ENCODE measurements around the gene LCAT.
"Not testable (repeated sequence)": the region's sequence is repeated elsewhere in the genome, so short reads cannot be mapped to it uniquely, and the experiment has no call there.

Gene LCAT

DNA sequence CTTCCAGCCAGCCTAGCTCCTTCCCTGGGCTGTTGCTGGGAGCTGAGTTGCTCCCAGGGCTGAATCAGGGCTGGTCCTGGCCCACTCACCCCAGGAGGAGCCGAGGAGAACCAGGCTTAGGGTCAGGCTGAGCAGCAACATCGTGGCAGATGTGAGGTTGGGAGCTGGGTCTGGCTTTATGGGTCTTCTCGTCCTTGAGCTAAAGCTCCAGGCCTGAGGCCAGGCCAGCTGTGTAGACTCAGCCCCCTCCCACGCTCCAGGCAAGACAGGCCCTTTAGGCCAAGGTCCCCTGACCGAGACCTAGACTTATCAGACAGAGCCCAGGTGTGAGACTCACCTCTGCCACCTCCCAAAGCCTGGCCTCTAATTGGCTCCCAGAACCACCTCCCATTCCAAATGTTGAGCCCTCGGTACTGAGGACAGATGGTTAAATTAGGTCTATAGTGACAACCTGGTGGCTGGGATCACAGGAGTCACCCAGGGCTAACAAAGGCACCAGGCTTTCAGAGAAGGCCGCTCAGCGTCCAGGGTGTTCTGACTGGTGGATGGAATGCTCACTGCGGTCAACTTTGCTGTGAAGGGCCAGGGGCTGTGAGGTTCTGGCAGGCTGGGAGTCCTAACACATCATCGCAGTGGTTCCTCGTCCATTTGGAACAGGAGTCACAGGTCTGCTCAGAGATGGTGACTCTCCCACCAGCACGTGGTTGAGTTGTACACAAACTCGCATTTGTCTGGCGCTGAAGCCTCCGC is 12.0 kb downstream of the LCAT start, which contains the start of gene CTRL:
Gene CTRL, minus strand, starts transcription at position 151 of the 750 bp plus-strand sequence. Its CDS starts 10 bp downstream, at position 141.
- DNase-seq: no peak

DNA sequence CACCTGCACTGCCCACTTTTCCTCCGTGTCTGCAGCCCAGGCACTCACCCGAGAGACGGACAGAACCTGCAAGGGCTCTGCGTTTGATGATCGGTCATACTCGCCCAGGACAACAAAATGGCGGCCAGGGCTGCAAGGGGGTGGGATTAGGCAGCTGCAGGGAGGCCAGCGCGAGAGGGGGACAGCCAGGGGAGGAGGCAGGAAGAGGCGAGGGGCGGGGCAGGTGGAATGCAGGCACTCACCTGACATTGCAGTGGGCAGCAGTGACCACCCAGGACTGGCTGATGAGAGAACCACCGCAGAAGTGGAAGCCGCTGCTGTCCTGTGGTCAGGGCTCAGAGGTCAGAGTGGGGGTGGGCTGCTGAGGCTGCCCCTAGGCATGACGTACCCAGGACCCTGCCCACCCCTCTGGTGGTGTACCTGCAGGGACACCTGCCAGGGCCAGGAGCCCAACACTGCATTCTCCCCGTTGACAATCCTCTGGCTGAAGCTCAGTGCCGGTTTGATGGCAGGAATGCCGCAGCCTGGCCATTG is 13.2 kb downstream of the LCAT start:
- DNase-seq: no peak

DNA sequence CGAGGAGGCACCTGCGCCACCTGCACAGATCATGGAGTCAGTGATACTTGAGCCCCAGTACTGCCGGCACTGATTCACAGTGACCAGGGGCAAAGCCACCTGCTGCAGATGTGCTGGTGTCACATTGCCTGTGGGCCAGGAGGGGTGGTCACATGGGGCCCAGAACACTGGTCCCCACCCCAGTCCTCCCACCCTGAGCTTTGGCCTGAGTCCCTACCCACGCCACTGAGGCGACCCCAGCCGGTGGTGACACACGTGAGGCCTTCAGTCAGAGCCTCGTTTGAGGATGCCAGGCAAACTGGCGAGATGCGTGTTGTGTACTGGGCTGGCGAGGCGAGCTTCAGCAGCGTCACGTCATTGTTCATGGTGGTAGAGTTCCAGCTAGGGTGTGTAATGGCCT is 13.7 kb downstream of the LCAT start:
- DNase-seq: no peak

DNA sequence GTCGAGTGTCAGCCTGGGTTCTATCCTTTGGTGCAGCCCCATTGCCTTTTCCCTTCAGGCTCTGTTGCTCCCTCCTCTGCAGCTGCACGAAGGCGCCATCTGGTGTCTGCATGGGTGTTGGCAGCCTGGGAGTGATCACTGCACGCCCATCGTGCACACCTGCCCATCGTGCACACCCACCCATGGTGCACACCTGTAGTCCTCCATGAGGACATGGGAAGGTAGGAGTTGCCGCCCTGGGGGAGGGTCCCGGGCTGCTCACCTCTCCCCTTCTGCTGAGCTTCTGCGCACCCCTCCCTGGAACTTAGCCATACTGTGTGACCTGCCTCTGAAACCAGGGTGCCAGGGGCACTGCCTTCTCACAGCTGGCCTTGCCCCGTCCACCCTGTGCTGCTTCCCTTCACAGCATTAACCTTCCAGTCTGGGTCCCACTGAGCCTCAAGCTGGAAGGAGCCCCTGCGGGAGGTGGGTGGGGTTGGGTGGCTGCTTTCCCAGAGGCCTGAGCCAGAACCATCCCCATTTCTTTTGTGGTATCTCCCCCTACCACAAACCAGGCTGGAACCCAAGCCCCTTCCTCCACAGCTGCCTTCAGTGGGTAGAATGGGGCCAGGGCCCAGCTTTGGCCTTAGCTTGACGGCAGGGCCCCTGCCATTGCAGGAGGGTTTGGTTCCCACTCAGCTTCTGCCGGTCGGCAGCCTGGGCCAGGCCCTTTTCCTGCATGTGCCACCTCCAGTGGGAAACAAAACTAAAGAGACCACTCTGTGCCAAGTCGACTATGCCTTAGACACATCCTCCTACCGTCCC is 15.2 kb downstream of the LCAT start:
- DNase-seq: peak; percentile 30 to 42

DNA sequence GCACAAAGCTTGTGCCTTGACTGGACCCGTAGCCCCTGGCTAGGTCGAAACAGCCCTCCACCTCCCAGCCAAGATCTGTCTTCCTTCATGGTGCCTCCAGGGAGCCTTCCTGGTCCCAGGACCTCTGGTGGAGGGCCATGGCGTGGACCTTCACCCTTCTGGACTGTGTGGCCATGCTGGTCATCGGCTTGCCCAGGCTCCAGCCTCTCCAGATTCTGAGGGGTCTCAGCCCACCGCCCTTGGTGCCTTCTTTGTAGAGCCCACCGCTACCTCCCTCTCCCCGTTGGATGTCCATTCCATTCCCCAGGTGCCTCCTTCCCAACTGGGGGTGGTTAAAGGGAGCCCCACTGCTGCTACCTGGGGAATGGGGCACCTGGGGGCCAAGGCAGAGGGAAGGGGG is 15.8 kb downstream of the LCAT start:
- no peak for DNase-seq

DNA sequence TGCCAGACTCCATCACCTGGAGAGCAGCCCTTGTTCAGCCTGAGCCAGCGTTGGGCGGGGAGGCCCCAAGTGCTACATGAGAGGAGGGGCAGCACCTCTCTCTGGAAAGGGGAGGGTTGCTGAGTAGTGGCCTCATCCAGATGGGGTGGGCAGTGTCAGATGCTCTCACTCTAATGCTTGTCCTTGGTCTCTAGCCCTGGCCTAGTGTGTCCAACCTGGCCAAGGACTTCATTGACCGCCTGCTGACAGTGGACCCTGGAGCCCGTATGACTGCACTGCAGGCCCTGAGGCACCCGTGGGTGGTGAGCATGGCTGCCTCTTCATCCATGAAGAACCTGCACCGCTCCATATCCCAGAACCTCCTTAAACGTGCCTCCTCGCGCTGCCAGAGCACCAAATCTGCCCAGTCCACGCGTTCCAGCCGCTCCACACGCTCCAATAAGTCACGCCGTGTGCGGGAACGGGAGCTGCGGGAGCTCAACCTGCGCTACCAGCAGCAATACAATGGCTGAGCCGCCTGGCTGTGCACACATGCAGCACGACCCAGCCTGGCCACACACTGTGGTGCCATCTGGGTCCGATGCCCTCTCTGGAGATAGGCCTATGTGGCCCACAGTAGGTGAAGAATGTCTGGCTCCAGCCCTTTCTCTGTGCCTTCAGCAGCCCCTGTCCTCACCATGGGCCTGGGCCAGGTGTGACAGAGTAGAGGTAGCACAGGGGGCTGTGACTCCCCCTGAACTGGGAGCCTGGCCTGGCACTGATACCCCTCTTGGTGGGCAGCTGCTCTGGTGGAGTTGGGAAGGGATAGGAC is 16.6 kb downstream of the LCAT start:
- no peak for DNase-seq

DNA sequence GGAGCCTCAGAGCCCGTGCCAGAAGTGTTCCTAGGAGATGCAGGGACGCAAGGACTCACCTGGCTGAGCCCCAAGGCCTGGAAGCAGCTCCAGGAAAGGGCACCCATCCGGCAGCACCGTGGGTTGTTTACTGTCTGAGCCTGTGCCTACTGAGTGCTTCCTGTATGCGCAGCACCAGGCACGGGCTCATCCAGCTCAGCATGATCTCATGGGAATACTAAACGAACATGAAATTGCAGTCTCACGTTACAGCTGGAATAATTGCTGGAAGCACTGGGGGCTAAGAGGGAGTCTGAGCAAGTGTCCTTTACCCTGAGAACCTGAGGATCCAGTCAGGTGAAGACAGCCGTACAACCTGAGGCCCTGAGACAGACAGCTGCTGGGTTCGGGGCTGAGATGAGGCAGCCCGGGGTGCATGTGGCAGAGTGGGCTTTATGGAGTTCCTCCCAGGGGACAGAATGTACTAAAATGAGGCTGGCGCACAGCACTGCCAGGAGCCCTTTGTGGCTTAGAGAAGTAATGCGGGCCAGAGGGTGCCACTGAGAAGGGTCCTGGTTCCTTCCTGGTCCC is 17.7 kb downstream of the LCAT start:
- peak in 1 of 2 experiments; percentile 22 for DNase-seq

DNA sequence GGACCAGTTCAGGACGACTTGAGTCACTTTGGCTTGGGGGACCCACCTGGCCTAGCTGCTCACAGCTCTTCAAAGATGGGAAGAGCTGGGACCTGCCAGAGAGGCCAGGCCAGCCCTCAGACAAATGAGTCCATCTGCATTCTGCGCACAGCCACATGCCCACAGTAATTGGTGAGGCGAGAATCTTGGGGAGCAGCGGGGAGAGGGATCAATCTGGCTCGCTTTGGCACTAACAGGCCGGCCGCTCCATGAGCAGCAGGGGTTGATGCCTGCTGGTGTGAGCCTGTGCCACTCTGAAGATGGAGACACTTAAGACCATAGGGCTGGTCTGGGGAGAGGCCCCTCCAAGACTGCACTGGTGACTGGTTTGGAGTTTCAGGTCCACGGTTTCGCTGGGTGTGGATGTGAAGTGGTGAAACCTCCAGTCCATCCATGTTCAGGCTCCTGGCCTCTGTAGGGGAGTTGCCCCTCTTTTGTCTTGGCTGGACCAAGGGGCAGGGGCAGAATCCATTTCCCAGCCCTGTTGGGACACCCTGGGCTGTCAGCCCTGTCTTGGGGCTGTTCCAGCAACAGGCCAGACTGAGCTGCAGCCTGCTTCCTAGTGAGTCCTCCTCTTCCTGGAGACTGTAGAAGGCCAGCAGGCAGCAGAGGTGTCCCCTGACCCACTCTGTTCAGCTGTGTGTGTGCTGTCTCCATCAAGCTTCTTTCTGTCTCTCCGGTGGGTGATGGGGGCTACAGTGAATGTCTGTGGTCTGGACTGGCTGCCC is 19.6 kb downstream of the LCAT start:
- no peak for DNase-seq

DNA sequence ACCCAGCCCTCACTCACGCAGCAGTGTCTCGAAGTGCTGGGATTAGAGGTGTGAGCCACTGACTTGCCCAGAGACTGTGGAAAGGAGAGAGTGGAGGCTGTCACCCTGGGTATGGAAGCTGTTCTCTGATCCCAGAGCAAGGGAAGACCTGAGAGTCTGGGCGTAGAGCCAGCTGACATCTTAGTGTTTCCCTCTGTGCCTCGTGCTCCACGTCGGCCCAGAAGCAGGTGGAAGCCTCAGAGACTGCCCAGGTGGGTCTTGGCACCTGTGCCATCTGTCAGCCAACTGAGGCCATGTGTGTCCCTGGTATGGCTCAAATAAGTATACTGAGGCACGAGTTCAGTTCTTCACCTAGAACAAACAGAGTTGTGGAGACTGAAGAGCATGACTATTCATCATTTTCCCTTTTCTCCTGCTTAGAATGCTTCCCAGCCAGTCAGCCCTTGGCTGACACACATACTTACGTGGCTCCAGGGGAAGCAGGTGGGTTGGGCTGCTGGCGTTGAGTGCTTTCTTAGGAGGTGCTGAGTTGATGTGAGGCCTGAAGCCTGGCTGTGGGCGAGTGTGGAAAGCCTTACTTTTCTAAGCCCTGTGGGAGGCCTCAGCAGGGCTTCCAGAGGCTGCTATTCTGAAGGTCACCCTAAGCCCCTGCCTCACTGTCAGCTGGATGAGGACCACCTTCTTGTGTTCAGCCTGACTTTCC is 20.4 kb downstream of the LCAT start:
- no peak for DNase-seq

DNA sequence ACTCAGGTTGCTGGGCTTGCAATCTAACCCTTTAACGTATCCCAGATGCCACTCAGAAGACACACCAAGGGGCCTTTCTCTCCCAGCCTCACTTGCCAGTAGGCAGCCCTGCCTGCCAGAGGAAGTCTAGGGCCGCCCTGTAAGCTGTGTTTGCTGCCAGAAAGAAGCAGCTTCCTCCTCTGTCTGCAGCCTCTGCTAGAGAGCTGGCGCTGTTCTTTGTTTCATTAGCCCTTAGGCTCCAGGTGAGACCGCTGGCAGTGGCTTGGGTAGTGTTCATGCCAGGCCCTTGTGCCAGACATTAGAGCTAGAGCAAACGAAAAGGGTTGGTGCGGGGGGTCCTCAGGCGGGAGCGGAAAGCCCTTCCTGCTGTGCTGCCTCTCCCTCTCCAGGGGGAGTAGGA is 21.2 kb downstream of the LCAT start:
- no peak for DNase-seq

DNA sequence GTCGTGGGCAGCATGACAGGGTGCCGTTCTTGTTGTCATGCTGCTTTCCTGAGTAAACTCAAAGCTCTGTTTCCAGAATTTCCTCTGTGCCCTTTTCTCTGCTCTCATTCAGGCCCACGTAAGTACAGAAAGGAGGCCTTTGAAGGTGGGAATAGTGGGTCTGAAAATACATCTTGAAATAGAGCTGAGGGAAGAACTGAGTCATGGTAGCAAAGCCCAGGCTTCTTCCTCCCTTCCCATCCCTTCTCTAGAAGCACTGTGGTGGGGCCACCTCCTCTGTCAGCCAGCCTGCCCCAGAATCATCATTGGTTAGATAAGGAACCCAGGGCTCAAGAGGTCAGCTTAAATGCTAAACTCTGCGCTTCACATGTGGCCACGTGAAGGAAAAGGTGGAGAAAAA is 21.7 kb downstream of the LCAT start:
- DNase-seq: no peak

DNA sequence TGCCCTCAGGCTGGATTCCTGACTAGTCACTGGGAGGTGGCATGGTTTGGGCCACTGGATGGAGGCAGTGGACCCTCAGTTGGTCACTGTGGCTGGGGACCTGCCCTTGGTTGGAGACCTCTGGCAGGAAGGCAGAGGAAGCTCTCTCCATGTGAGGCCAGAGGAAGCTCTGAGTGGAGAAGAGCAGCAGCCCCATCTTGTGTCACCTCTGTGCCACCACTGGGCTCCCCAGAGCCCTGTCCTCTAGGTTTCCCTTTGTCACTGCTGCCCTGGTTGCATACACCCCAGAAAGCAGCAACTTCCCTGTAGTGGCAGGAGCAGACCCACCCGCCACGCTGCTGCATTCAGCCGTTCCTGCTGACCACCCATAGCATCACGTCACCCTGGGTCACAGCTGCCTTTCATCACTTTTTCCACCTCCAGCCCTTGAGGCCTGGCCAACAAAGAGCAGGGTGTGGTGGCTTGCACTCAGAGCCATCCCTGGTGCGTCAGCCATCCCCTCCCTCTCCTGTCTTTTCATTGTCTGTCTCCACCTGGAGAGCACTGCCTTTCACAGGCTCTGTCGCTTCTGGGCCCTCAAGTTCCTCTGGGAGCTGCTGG is 24.2 kb downstream of the LCAT start:
- DNase-seq: no peak

DNA sequence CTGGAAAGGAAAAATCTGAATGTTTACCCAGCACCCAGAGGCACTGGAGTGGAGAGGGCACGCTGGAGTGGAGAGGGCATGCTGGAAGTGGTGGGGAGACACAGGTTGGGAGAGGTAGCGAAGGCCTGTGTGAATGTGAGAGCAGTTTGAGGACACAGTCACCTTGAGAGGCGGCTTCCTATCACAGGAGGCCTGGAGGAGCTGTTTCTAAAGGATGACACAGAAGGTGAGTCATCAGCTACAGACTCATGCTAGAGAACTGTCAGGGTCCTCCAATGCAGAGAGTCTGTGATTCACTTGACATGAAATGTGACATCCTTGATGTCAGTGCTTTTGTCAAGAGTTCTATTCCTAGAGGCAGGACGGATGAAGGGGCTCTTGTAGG is 26.1 kb downstream of the LCAT start:
- no peak for DNase-seq

DNA sequence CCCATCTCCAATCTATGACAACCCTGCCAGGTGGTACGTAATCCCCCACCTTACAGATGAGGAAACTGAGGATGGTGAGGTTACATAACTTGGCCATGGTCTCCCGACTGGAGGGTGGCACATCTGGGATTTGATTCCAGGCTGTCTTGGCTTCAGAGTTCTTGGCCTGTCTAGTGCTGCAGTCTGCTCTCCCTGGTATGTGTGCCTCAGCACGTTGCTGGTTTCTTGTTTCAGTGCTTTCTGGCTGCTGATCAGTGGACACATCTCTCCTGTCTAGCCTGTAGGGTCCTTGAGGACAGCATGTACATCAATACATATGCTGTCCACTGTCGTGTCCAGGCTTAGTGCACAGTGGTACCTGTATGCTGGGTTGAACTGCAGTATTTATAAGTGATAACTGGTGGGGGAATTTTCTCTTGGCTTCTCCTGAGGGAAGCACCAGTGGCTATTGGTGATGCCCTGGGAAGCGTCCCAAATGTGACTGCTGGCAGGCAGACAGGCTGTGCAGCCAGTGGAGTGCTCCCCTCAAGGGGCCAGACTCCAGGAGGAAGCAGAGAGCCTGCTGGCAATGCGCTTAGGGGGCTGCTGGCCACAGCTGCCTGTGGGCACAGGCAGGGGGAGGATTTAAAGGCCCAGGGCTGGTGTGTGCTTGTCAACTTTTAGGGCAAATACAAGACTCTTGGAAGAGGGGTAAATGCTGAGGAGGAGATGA is 26.6 kb downstream of the LCAT start:
- DNase-seq: no peak

DNA sequence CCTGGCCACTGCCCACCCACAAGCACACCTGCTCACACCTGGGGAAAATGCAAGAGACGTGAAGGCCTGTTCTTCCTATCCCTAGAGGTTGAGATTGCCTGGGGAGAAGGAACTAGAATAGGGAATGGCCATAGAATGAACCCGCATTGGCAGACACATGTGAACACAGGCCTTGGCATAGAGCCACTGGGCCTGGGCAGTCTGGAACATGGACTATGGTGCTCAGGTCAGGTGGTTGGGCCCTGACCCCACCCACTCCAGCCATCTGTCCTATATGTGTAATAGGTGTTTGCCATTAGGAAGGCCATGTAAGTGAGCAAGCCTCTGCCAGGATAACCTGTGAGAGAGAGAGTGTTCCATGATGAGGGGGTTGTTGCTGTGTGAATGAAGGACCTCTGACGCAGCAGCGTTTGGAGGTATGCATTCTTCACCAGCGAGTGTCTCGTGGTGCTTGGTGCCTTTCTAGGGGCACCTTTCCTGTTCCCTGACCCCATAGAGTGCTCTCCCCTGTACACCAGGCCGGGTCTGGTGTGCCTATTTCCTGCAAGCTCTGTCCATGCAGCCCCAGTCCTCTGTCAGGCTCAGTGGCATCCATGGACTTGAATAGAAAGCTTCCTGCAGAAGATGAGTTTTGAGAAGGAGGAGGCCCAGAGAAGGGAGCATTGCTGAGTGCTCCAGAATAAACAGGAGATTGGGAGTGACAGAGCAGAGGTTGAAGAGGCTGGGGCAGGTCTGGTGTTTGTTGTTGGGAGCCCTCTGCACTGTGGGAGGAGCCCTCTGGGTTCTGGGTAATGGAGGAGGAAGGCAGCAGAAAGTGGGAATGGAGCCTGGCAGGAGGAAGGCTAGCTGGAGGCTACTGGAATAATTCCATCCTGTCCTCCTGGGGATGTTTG is 27.8 kb downstream of the LCAT start:
- DNase-seq: no peak

DNA sequence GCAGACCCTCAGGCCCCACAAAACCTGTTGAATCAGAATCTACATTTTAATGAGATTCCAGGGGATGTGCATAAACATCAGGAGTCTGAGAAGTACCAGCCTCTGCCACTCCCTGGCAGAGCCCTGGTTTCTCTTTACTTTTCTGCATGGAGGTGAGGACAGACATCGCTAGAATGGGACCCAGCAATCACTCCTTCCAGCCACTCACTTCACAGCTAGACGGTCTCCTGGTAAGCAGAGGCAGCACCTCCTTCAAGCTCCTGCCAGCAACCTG is 28.5 kb downstream of the LCAT start:
- DNase-seq: not testable (repeated sequence)

DNA sequence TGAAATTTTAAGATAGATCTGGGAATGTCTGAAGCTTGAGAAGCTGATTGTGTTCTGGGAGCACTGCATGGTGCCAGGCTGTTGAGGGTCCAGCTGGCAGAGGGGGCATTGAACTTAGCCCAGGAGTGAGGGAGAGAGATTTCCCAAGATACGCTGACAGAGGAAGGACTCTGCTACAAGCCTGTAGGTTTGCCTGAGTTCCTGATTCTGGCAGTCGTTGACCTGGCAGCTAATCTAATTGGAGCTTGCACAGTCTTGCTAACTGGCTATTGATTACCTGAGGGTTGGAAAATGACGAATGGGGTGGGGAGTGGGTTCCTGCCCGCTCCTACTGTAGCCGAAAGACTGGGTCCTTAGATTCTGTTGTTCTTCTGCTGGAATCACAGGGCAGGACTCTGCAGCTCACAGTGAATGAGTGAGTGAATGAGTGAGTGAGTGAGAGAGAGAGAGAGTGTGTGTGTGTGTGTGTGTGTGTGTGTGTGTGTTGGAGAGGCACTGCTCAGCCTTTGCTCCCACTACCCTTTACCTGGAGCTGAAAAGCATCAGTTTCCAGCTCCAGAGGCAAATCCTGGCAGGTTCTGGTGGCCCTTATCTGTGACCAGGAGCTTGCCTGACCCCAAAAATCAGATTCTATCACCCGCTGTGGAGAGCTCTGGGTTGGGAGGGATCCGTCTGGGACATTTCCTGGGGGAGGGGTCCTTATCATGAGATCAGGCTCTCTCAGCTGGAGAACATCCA is 29.0 kb downstream of the LCAT start:
- no peak for DNase-seq

DNA sequence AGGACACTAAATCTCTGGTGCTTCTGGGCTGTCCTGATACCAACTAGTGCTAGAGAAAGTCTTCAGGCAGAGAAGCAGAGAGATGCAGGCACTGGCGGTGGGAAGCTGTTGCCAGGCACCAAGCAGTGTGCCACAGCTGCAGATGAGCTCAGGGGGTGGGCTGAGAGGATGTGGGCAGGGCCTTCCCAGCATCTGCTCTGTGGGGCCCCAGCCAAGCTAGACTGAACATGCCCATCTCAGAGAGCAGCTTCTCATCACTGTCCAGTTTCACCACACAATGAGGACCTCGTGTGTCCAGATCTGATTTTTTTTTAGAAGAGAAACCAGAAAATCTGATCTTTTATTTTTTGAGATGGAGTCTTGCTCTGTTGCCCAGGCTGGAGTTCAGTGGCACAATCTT is 33.8 kb downstream of the LCAT start:
- DNase-seq: no peak
